GF-D8 (cell line): ENCODE results near the gene OR4D1.
A peak's percentile ranks its signal among the peaks of the same experiment; 100 is the strongest.

ENCODE experiments used
- DNase-seq: peaks from one replicate; lab custom pipeline; 2025; lab: John Stamatoyannopoulos, UW

Gene OR4D1

GRCh38 chr17:58153671-58154070 is 5.5 kb downstream of the OR4D1 start:
- no peak for DNase-seq

GRCh38 chr17:58156839-58157803 is 8.9 kb downstream of the OR4D1 start:
- DNase-seq, result no peak

GRCh38 chr17:58158181-58158580 is 10.0 kb downstream of the OR4D1 start:
- no peak for DNase-seq

- DNase-seq, result peak; percentile 17
Observed at GRCh38 chr17:58161566-58161965, 13.4 kb downstream of the OR4D1 start.

- no peak for DNase-seq
Observed at GRCh38 chr17:58165981-58166380, 17.8 kb downstream of the OR4D1 start.

GRCh38 chr17:58166682-58167081 is 18.5 kb downstream of the OR4D1 start, which contains the start of gene OR4D2:
Gene OR4D2 (plus strand): TSS chr17:58166982. CDS start chr17:58169656, 2,674 bp downstream.
- no peak for DNase-seq

- DNase-seq, result no peak
Observed at GRCh38 chr17:58170622-58171021, 22.4 kb downstream of the OR4D1 start.

- DNase-seq, result peak; percentile 36
Observed at GRCh38 chr17:58172369-58173071, 24.3 kb downstream of the OR4D1 start.

- DNase-seq, result no peak
Observed at GRCh38 chr17:58174871-58175270, 26.7 kb downstream of the OR4D1 start.

GRCh38 chr17:58176200-58176599 is 28.0 kb downstream of the OR4D1 start:
- no peak for DNase-seq

- DNase-seq, result no peak
Observed at GRCh38 chr17:58181796-58182195, 33.6 kb downstream of the OR4D1 start.

- DNase-seq, result no peak
Observed at GRCh38 chr17:58183514-58183913, 35.3 kb downstream of the OR4D1 start.

GRCh38 chr17:58184308-58184985 is 36.3 kb downstream of the OR4D1 start:
- DNase-seq, result peak; percentile 96

- DNase-seq, result peak; percentile 81
Observed at GRCh38 chr17:58184986-58185761, 37.0 kb downstream of the OR4D1 start.

GRCh38 chr17:58186591-58186990 is 38.4 kb downstream of the OR4D1 start:
- no peak for DNase-seq

- DNase-seq, result no peak
Observed at GRCh38 chr17:58187063-58187462, 38.9 kb downstream of the OR4D1 start.

- no peak for DNase-seq
Observed at GRCh38 chr17:58187675-58188074, 39.5 kb downstream of the OR4D1 start.

GRCh38 chr17:58189436-58190146 is 41.4 kb downstream of the OR4D1 start:
- DNase-seq, result peak; percentile 64

- peak; percentile 9 for DNase-seq
Observed at GRCh38 chr17:58191241-58191896, 43.2 kb downstream of the OR4D1 start.

- no peak for DNase-seq
Observed at GRCh38 chr17:58192612-58193011, 44.4 kb downstream of the OR4D1 start, which contains the start of gene EPX. Gene EPX (plus strand): TSS chr17:58192726. CDS start chr17:58192847, 121 bp downstream.
